ENCODE results near the gene MIB1. TPM values are rescaled to one million over a fixed set of nuclear protein-coding genes. Genes with fewer than 3 reads are reported as not detected.

The MIB1 gene
- total RNA-seq, 1 experiment from 2014 or later: 48.1 TPM

GRCh38 chr18:21769206-21769605, 28.6 kb downstream of the MIB1 start:
- Mint-ChIP-seq H3K4me3 (ENCODE audit: unreplicated experiment) (no peak overlapping the region), H3K4me1 (ENCODE audit: low read depth, unreplicated experiment) (no peaks in the 10 kb centered on the region), H3K9me3 (ENCODE audit: unreplicated experiment) (no peaks in the 10 kb centered on the region), H3K36me3 (ENCODE audit: insufficient read depth, unreplicated experiment) (peaks cover 32% of the 10 kb centered on the region), H3K27me3 (ENCODE audit: insufficient read depth, unreplicated experiment) (no peaks in the 10 kb centered on the region), H3K27ac (ENCODE audit: unreplicated experiment) (no peak overlapping the region)
- no peak overlapping the region for H3K4me3 ChIP-seq (ENCODE audit: low read depth, low read length)
- no peak for DNase-seq
- POLR2A ChIA-PET: no interaction called here
- H3K27me3 ChIP-seq (replicated peaks; ENCODE audit: control insufficient read depth, insufficient read depth, low read length): no peaks in the 10 kb centered on the region
- intact Hi-C loops (cut with micrococcal nuclease; ENCODE audit: unreplicated experiment): no loop called here
- no TSS peak for BruUV-seq (replicated peaks)
- CTCF ChIA-PET: no interaction called here
- no peaks in the 10 kb centered on the region for H3K36me3 ChIP-seq (ENCODE audit: control insufficient read depth, insufficient read depth, low read length)
- H3K9me3 ChIP-seq: no peaks in the 10 kb centered on the region
- TF ChIP-seq CTCF (IDR thresholded peaks at IDR 0.05; ENCODE audit: insufficient read depth in 1 of 2, low read depth in 1 of 2, low read length in 1 of 2, severe bottlenecking in 1 of 2, unreplicated experiment in 1 of 2): no peak
- no peaks in the 10 kb centered on the region for H3K4me1 ChIP-seq

- Histone ChIP-seq H3K9me3 (no peaks in the 10 kb centered on the region), H3K27me3 (replicated peaks; ENCODE audit: control insufficient read depth, insufficient read depth, low read length) (no peaks in the 10 kb centered on the region), H3K4me3 (ENCODE audit: low read depth, low read length) (no peak overlapping the region), H3K36me3 (ENCODE audit: control insufficient read depth, insufficient read depth, low read length) (no peaks in the 10 kb centered on the region; the same call in 1 of the 2 replicates), H3K4me1 (no peaks in the 10 kb centered on the region)
- Mint-ChIP-seq H3K9me3 (ENCODE audit: unreplicated experiment) (no peaks in the 10 kb centered on the region), H3K4me3 (ENCODE audit: unreplicated experiment) (no peak overlapping the region), H3K36me3 (ENCODE audit: insufficient read depth, unreplicated experiment) (peaks cover 26% of the 10 kb centered on the region), H3K27me3 (ENCODE audit: insufficient read depth, unreplicated experiment) (no peaks in the 10 kb centered on the region), H3K27ac (ENCODE audit: unreplicated experiment) (no peak overlapping the region), H3K4me1 (ENCODE audit: low read depth, unreplicated experiment) (no peaks in the 10 kb centered on the region)
- TF ChIP-seq CTCF (IDR thresholded peaks at IDR 0.05; ENCODE audit: insufficient read depth in 1 of 2, low read depth in 1 of 2, low read length in 1 of 2, severe bottlenecking in 1 of 2, unreplicated experiment in 1 of 2): no peak
- POLR2A ChIA-PET: no interaction called here
- CTCF ChIA-PET: no interaction called here
- no TSS peak for BruUV-seq (replicated peaks)
- intact Hi-C loops (cut with micrococcal nuclease; ENCODE audit: unreplicated experiment): no loop called here
- no peak for DNase-seq
These were observed 34.1 kb downstream of the MIB1 start for GRCh38 chr18:21774722-21775121.

- H3K27ac Mint-ChIP-seq (ENCODE audit: unreplicated experiment): no peak overlapping the region
- intact Hi-C loops (cut with micrococcal nuclease; ENCODE audit: unreplicated experiment): no loop called here
- H3K4me3 Mint-ChIP-seq (ENCODE audit: unreplicated experiment): no peak overlapping the region
- Histone ChIP-seq H3K27me3 (replicated peaks; ENCODE audit: control insufficient read depth, insufficient read depth, low read length) (no peaks in the 10 kb centered on the region), H3K4me3 (ENCODE audit: low read depth, low read length) (no peak overlapping the region), H3K36me3 (ENCODE audit: control insufficient read depth, insufficient read depth, low read length) (no peaks in the 10 kb centered on the region; the same call in 1 of the 2 replicates), H3K4me1 (no peaks in the 10 kb centered on the region), H3K9me3 (no peaks in the 10 kb centered on the region)
- TF ChIP-seq CTCF (IDR thresholded peaks at IDR 0.05; ENCODE audit: insufficient read depth in 1 of 2, low read depth in 1 of 2, low read length in 1 of 2, severe bottlenecking in 1 of 2, unreplicated experiment in 1 of 2): no peak
- no peak for DNase-seq
- no peaks in the 10 kb centered on the region for H3K9me3 Mint-ChIP-seq (ENCODE audit: unreplicated experiment)
- ChIA-PET CTCF (interaction anchor here (0.6 kb wide), 1 partner anchor 29 kb away, joined by 5 read pairs; no protein-coding TSS in a partner anchor), POLR2A (interaction anchor here (0.5 kb wide), 1 partner anchor 42 kb away, joined by 3 read pairs; no protein-coding TSS in a partner anchor)
- H3K36me3 Mint-ChIP-seq (ENCODE audit: insufficient read depth, unreplicated experiment): peaks cover 30% of the 10 kb centered on the region
- H3K4me1 Mint-ChIP-seq (ENCODE audit: low read depth, unreplicated experiment): no peaks in the 10 kb centered on the region
- no TSS peak for BruUV-seq (replicated peaks)
- H3K27me3 Mint-ChIP-seq (ENCODE audit: insufficient read depth, unreplicated experiment): no peaks in the 10 kb centered on the region
These were observed 37.2 kb downstream of the MIB1 start for GRCh38 chr18:21777814-21778213.

All from Caco-2 (cell line).